ENCODE data around the gene RDH14. TPM values are rescaled to one million over a fixed set of nuclear protein-coding genes. Genes with fewer than 3 reads are reported as not detected.

The RDH14 gene
- polyA plus RNA-seq, 2 of the 4 experiments (the other 2 are of a cell fraction) = 37.0 to 44.5 TPM

DNA sequence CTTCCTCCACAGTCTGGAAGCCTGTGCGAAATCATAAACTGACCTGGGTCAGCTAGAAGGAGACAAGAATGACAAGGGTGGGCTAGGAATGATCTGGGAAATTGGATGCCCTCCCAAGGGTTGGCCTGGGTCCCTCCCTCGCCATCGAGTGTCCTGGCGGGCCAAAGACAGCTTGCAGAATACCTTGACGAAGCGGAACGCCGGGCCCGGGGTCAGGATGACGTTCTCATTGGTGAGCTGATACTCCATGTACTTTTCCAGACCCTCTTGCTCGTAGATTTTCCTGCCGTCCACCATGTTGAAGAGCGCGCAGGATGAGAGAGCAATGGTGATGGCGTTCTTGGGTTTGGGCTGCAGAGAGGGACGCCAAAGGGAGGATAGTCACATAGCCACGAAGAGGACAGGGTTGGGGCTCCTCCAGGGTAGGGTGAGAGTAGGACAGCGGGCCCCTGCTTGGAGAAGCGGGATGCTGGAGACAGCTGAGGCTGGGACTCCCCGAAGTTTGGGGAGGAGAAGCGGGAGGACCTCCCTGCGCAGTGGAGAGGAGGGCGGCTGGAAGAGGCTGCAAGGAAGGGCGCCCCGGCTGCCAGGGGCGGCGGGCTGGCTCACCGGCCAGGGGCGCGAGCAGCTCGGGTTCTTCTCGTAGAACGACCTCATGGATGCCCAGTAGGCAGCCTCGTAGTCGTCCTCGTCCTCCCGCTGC is 23.6 kb upstream of the RDH14 start:
- FAIRE-seq = no peak
- DNase-seq (ENCODE audit: low read depth in 1 of 2, low spot score in 1 of 2) = no peak
- ATAC-seq = no peak
- ChIA-PET POLR2A (no interaction called here), CTCF (no interaction called here)
- H3K4me2 ChIP-seq = no peak overlapping the region
- H3K4me1 ChIP-seq = no peaks in the 10 kb centered on the region
- no peak overlapping the region for H3K27ac ChIP-seq
- H3K4me3 ChIP-seq = no peak overlapping the region
- H3K9me3 ChIP-seq = 0 out of 3 replicates have a peak, but pooled peaks cover 4% of the 10 kb centered on the region
- WGBS (ENCODE audit: missing lambda C conversion rate) = 64% methylated on average over 37 of the region's 37 CpGs
- no peak for TF ChIP-seq JUN (IDR thresholded peaks at IDR 0.05)
- no peak for TF ChIP-seq JUNB (IDR thresholded peaks at IDR 0.05)
- TF ChIP-seq CBX2 (IDR thresholded peaks at IDR 0.05; ENCODE audit: borderline replicate concordance, low read depth) = no peak
- TF ChIP-seq, protein P1, sequence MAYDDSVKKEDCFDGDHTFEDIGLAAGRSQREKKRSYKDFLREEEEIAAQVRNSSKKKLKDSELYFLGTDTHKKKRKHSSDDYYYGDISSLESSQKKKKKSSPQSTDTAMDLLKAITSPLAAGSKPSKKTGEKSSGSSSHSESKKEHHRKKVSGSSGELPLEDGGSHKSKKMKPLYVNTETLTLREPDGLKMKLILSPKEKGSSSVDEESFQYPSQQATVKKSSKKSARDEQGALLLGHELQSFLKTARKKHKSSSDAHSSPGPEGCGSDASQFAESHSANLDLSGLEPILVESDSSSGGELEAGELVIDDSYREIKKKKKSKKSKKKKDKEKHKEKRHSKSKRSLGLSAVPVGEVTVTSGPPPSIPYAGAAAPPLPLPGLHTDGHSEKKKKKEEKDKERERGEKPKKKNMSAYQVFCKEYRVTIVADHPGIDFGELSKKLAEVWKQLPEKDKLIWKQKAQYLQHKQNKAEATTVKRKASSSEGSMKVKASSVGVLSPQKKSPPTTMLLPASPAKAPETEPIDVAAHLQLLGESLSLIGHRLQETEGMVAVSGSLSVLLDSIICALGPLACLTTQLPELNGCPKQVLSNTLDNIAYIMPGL (CRISPR knock-in tag; IDR thresholded peaks at IDR 0.05; ENCODE audit: borderline replicate concordance) = no peak
- TF ChIP-seq MAFK (IDR thresholded peaks at IDR 0.05; ENCODE audit: partially characterized antibody) = no peak
- TF ChIP-seq, protein P2, sequence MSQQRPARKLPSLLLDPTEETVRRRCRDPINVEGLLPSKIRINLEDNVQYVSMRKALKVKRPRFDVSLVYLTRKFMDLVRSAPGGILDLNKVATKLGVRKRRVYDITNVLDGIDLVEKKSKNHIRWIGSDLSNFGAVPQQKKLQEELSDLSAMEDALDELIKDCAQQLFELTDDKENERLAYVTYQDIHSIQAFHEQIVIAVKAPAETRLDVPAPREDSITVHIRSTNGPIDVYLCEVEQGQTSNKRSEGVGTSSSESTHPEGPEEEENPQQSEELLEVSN (IDR thresholded peaks at IDR 0.05; ENCODE audit: borderline replicate concordance, low read depth) = no peak
- TF ChIP-seq FOSL2 (IDR thresholded peaks at IDR 0.05) = no peak
- TF ChIP-seq FOSL2 (CRISPR knock-in tag; IDR thresholded peaks at IDR 0.05) = no peak
- TF ChIP-seq HOXB13 (CRISPR knock-in tag; IDR thresholded peaks at IDR 0.05; ENCODE audit: low read depth) = no peak
- no peak for TF ChIP-seq RFX5 (IDR thresholded peaks at IDR 0.05)
- no peak for TF ChIP-seq ELK1 (IDR thresholded peaks at IDR 0.05; ENCODE audit: low read depth, low read length)
- TF ChIP-seq EHMT2 (IDR thresholded peaks at IDR 0.05; ENCODE audit: low read depth) = no peak
- TF ChIP-seq RCOR1 (IDR thresholded peaks at IDR 0.05; ENCODE audit: low read depth, low read length) = no peak
- TF ChIP-seq POLR2A (IDR thresholded peaks at IDR 0.05; ENCODE audit: low read length) = no peak
- TF ChIP-seq TFCP2L1 (CRISPR knock-in tag; IDR thresholded peaks at IDR 0.05) = no peak
- no peak for TF ChIP-seq CHD2 (IDR thresholded peaks at IDR 0.05; ENCODE audit: low read length, partially characterized antibody)
- no peak for TF ChIP-seq EHF (CRISPR knock-in tag; IDR thresholded peaks at IDR 0.05)
- TF ChIP-seq BHLHE40 (IDR thresholded peaks at IDR 0.05; ENCODE audit: low read depth, low read length) = no peak
- TF ChIP-seq PBX3 (IDR thresholded peaks at IDR 0.05) = no peak
- no peak for TF ChIP-seq CHD4 (IDR thresholded peaks at IDR 0.05; ENCODE audit: borderline replicate concordance)
- no peak for TF ChIP-seq REST (IDR thresholded peaks at IDR 0.05)

Measured in A549 (cell line).